Measurements from ENCODE around the gene CST3.

DNA sequence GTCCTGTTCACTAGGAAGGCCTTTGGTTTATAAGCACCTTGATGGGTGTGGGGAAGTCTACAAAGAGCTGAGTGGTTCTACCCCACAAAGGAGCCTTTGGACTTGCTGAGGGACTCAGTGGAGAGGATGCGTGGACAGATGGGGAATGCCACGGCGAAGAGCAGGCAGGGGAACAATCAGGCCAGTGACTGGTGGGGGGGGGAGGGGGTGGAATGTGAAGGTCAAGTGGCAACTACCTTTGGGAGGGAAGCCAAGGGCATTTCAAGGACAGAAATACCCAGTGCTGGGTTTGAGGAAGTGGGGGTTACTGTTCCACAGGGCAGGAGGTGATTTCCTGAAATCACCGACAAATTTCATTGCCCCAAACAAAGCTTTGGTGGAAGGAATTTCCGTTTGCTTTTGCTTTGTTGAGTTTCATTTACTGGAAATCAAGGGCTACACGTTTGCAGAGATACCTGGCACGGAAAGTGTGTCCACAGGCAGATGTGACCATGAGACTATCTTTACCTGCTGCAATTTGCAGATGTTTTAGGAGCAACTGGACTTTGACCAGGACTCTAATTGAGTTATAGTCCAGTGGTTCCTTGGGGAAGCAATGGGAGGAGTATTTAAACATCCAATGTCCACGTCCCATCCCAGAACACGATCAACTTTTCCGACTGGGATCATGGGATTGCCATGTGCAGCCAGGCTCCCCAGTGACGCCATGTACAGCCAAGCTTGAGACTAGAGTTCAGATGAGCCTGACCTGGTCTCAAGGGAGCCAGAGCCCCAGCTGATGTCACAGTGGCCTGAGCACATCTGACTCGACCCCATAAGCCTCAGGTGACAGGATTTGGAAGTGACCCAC is 8.0 kb downstream of the CST3 start:
- TF ChIP-seq, protein P1, sequence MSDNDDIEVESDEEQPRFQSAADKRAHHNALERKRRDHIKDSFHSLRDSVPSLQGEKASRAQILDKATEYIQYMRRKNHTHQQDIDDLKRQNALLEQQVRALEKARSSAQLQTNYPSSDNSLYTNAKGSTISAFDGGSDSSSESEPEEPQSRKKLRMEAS (IDR thresholded peaks at IDR 0.05), result no peak
- TF ChIP-seq, protein P2, sequence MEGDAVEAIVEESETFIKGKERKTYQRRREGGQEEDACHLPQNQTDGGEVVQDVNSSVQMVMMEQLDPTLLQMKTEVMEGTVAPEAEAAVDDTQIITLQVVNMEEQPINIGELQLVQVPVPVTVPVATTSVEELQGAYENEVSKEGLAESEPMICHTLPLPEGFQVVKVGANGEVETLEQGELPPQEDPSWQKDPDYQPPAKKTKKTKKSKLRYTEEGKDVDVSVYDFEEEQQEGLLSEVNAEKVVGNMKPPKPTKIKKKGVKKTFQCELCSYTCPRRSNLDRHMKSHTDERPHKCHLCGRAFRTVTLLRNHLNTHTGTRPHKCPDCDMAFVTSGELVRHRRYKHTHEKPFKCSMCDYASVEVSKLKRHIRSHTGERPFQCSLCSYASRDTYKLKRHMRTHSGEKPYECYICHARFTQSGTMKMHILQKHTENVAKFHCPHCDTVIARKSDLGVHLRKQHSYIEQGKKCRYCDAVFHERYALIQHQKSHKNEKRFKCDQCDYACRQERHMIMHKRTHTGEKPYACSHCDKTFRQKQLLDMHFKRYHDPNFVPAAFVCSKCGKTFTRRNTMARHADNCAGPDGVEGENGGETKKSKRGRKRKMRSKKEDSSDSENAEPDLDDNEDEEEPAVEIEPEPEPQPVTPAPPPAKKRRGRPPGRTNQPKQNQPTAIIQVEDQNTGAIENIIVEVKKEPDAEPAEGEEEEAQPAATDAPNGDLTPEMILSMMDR (IDR thresholded peaks at IDR 0.05), result no peak
